ENCODE results near the gene CHPT1. TPM values are rescaled to one million over a fixed set of nuclear protein-coding genes. Genes with fewer than 3 reads are reported as not detected.

The CHPT1 gene
- total RNA-seq, 1 experiment from 2014 or later = 161 TPM

GRCh38 chr12:101743242-101743641, 45.8 kb downstream of the CHPT1 start:
- no peak for DNase-seq (ENCODE audit: low read depth, low spot score)
- in situ Hi-C loops (cut with HindIII; ENCODE audit: low pct_unique_long_range_greater_than_20kb, low sequenced_read_pairs) = no loop called here

- in situ Hi-C loops (cut with HindIII; ENCODE audit: low pct_unique_long_range_greater_than_20kb, low sequenced_read_pairs) = no loop called here
- peak; percentile 19 for DNase-seq (ENCODE audit: low read depth, low spot score)
Observed at GRCh38 chr12:101743724-101744472, 46.5 kb downstream of the CHPT1 start.

GRCh38 chr12:101745481-101745880, 48.0 kb downstream of the CHPT1 start:
- in situ Hi-C loops (cut with HindIII; ENCODE audit: low pct_unique_long_range_greater_than_20kb, low sequenced_read_pairs) = no loop called here
- DNase-seq (ENCODE audit: low read depth, low spot score) = no peak

GRCh38 chr12:101746196-101746595, 48.8 kb downstream of the CHPT1 start:
- in situ Hi-C loops (cut with HindIII; ENCODE audit: low pct_unique_long_range_greater_than_20kb, low sequenced_read_pairs) = no loop called here
- no peak for DNase-seq (ENCODE audit: low read depth, low spot score)

GRCh38 chr12:101746661-101747060, 49.2 kb downstream of the CHPT1 start:
- DNase-seq (ENCODE audit: low read depth, low spot score) = no peak
- in situ Hi-C loops (cut with HindIII; ENCODE audit: low pct_unique_long_range_greater_than_20kb, low sequenced_read_pairs) = no loop called here

GRCh38 chr12:101747697-101748096, 50.3 kb downstream of the CHPT1 start:
- in situ Hi-C loops (cut with HindIII; ENCODE audit: low pct_unique_long_range_greater_than_20kb, low sequenced_read_pairs) = no loop called here
- DNase-seq (ENCODE audit: low read depth, low spot score) = no peak

GRCh38 chr12:101748907-101749306, 51.5 kb downstream of the CHPT1 start:
- in situ Hi-C loops (cut with HindIII; ENCODE audit: low pct_unique_long_range_greater_than_20kb, low sequenced_read_pairs) = no loop called here
- no peak for DNase-seq (ENCODE audit: low read depth, low spot score)

- no peak for DNase-seq (ENCODE audit: low read depth, low spot score)
- in situ Hi-C loops (cut with HindIII; ENCODE audit: low pct_unique_long_range_greater_than_20kb, low sequenced_read_pairs) = no loop called here
Observed at GRCh38 chr12:101749657-101750056, 52.2 kb downstream of the CHPT1 start.

- no peak for DNase-seq (ENCODE audit: low read depth, low spot score)
- in situ Hi-C loops (cut with HindIII; ENCODE audit: low pct_unique_long_range_greater_than_20kb, low sequenced_read_pairs) = no loop called here
Observed at GRCh38 chr12:101750152-101750551, 52.7 kb downstream of the CHPT1 start.

- peak; percentile 72 for DNase-seq (ENCODE audit: low read depth, low spot score)
- in situ Hi-C loops (cut with HindIII; ENCODE audit: low pct_unique_long_range_greater_than_20kb, low sequenced_read_pairs) = no loop called here
Observed at GRCh38 chr12:101759396-101760047, 62.1 kb downstream of the CHPT1 start.

- DNase-seq (ENCODE audit: low read depth, low spot score) = no peak
- in situ Hi-C loops (cut with HindIII; ENCODE audit: low pct_unique_long_range_greater_than_20kb, low sequenced_read_pairs) = no loop called here
Observed at GRCh38 chr12:101761350-101761749, 63.9 kb downstream of the CHPT1 start.

- no peak for DNase-seq (ENCODE audit: low read depth, low spot score)
- in situ Hi-C loops (cut with HindIII; ENCODE audit: low pct_unique_long_range_greater_than_20kb, low sequenced_read_pairs) = no loop called here
Observed at GRCh38 chr12:101761781-101762180, 64.3 kb downstream of the CHPT1 start.

GRCh38 chr12:101763246-101763931, 65.9 kb downstream of the CHPT1 start:
- in situ Hi-C loops (cut with HindIII; ENCODE audit: low pct_unique_long_range_greater_than_20kb, low sequenced_read_pairs) = no loop called here
- no peak for DNase-seq (ENCODE audit: low read depth, low spot score)

- no peak for DNase-seq (ENCODE audit: low read depth, low spot score)
- in situ Hi-C loops (cut with HindIII; ENCODE audit: low pct_unique_long_range_greater_than_20kb, low sequenced_read_pairs) = no loop called here
Observed at GRCh38 chr12:101764051-101764792, 66.8 kb downstream of the CHPT1 start.

- no peak for DNase-seq (ENCODE audit: low read depth, low spot score)
- in situ Hi-C loops (cut with HindIII; ENCODE audit: low pct_unique_long_range_greater_than_20kb, low sequenced_read_pairs) = no loop called here
Observed at GRCh38 chr12:101767537-101767936, 70.1 kb downstream of the CHPT1 start.

GRCh38 chr12:101768781-101769180, 71.3 kb downstream of the CHPT1 start:
- in situ Hi-C loops (cut with HindIII; ENCODE audit: low pct_unique_long_range_greater_than_20kb, low sequenced_read_pairs) = no loop called here
- DNase-seq (ENCODE audit: low read depth, low spot score) = no peak

GRCh38 chr12:101769865-101770264, 72.4 kb downstream of the CHPT1 start:
- in situ Hi-C loops (cut with HindIII; ENCODE audit: low pct_unique_long_range_greater_than_20kb, low sequenced_read_pairs) = no loop called here
- DNase-seq (ENCODE audit: low read depth, low spot score) = no peak
